Measurements from ENCODE around the gene DLGAP1. TPM values are rescaled to one million over a fixed set of nuclear protein-coding genes. Genes with fewer than 3 reads are reported as not detected.

Gene DLGAP1
- total RNA-seq, 1 experiment from 2014 or later = 0.07 TPM

DNA sequence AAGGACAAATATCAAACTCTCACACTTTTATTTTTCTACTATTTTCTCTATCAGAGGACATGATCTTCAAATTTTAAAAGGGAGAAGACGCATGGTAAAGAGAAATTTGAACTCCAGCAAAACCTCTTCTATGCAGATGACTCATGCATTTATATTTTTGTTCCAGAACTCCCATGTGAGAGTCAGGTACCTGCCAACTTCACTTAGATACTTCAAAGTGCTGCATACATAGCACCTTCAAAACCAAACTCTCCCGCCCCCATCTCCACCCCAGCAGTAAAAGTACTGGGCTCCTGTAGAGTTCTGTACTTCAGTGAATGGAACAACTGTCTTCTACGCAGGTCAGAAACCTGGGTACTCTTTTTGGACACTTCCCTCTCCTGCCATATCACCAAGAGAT is 606.8 kb downstream of the DLGAP1 start:
- H3K36me3 Mint-ChIP-seq (ENCODE audit: insufficient read depth, unreplicated experiment) = no peaks in the 10 kb centered on the region
- no peaks in the 10 kb centered on the region for H3K9me3 Mint-ChIP-seq (ENCODE audit: unreplicated experiment)
- no peaks in the 10 kb centered on the region for H3K36me3 ChIP-seq (ENCODE audit: control insufficient read depth, insufficient read depth, low read length)
- TF ChIP-seq, protein P1, sequence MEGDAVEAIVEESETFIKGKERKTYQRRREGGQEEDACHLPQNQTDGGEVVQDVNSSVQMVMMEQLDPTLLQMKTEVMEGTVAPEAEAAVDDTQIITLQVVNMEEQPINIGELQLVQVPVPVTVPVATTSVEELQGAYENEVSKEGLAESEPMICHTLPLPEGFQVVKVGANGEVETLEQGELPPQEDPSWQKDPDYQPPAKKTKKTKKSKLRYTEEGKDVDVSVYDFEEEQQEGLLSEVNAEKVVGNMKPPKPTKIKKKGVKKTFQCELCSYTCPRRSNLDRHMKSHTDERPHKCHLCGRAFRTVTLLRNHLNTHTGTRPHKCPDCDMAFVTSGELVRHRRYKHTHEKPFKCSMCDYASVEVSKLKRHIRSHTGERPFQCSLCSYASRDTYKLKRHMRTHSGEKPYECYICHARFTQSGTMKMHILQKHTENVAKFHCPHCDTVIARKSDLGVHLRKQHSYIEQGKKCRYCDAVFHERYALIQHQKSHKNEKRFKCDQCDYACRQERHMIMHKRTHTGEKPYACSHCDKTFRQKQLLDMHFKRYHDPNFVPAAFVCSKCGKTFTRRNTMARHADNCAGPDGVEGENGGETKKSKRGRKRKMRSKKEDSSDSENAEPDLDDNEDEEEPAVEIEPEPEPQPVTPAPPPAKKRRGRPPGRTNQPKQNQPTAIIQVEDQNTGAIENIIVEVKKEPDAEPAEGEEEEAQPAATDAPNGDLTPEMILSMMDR (IDR thresholded peaks at IDR 0.05; ENCODE audit: insufficient read depth in 1 of 2, low read depth in 1 of 2, low read length in 1 of 2, severe bottlenecking in 1 of 2, unreplicated experiment in 1 of 2) = no peak
- ChIA-PET CTCF (no interaction called here), POLR2A (no interaction called here)
- intact Hi-C loops (cut with micrococcal nuclease; ENCODE audit: unreplicated experiment) = no loop called here
- DNase-seq = no peak
- no peaks in the 10 kb centered on the region for H3K4me1 ChIP-seq
- H3K4me1 Mint-ChIP-seq (ENCODE audit: low read depth, unreplicated experiment) = peaks cover 4% of the 10 kb centered on the region
- no peak overlapping the region for H3K4me3 ChIP-seq (ENCODE audit: low read depth, low read length)
- H3K27ac Mint-ChIP-seq (ENCODE audit: unreplicated experiment) = no peak overlapping the region
- H3K4me3 Mint-ChIP-seq (ENCODE audit: unreplicated experiment) = no peak overlapping the region
- no peaks in the 10 kb centered on the region for H3K9me3 ChIP-seq
- no peaks in the 10 kb centered on the region for H3K27me3 ChIP-seq (replicated peaks; ENCODE audit: control insufficient read depth, insufficient read depth, low read length)
- peaks cover 4% of the 10 kb centered on the region for H3K27me3 Mint-ChIP-seq (ENCODE audit: insufficient read depth, unreplicated experiment)
- no TSS peak for BruUV-seq (replicated peaks)

DNA sequence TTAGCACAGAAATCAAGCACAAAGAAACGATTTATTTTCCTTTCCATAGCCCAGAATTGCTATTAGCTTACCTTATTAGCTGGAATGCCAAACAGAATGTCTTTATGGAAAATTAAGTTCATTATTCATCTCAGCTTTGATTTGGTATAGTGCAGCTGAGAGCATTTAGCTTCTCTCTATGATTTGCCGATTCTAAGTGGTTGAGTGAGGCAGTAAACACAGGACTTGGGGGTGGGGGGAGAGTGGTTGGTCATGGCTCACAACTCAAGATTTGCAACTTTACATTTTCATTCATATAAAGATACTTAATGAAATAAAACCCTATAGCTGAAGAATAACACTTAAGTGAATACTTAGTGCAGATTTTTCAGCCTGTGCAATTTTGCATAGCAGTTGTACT is 609.9 kb downstream of the DLGAP1 start:
- Histone ChIP-seq H3K9me3 (no peaks in the 10 kb centered on the region), H3K36me3 (ENCODE audit: control insufficient read depth, insufficient read depth, low read length) (no peaks in the 10 kb centered on the region), H3K4me1 (no peaks in the 10 kb centered on the region), H3K4me3 (ENCODE audit: low read depth, low read length) (no peak overlapping the region), H3K27me3 (replicated peaks; ENCODE audit: control insufficient read depth, insufficient read depth, low read length) (no peaks in the 10 kb centered on the region)
- no peak overlapping the region for H3K4me3 Mint-ChIP-seq (ENCODE audit: unreplicated experiment)
- no peaks in the 10 kb centered on the region for H3K9me3 Mint-ChIP-seq (ENCODE audit: unreplicated experiment)
- H3K4me1 Mint-ChIP-seq (ENCODE audit: low read depth, unreplicated experiment) = peaks cover 6% of the 10 kb centered on the region
- ChIA-PET POLR2A (no interaction called here), CTCF (interaction anchor here (0.6 to 0.9 kb wide), 2 partner anchors 74 to 154 kb away, joined by 3 read pairs; no protein-coding TSS in a partner anchor)
- intact Hi-C loops (cut with micrococcal nuclease; ENCODE audit: unreplicated experiment) = no loop called here
- no peak overlapping the region for H3K27ac Mint-ChIP-seq (ENCODE audit: unreplicated experiment)
- TF ChIP-seq, protein P1 (IDR thresholded peaks at IDR 0.05; ENCODE audit: insufficient read depth in 1 of 2, low read depth in 1 of 2, low read length in 1 of 2, severe bottlenecking in 1 of 2, unreplicated experiment in 1 of 2) = no peak
- no peak for DNase-seq
- no TSS peak for BruUV-seq (replicated peaks)
- no peaks in the 10 kb centered on the region for H3K36me3 Mint-ChIP-seq (ENCODE audit: insufficient read depth, unreplicated experiment)
- peaks cover 8% of the 10 kb centered on the region for H3K27me3 Mint-ChIP-seq (ENCODE audit: insufficient read depth, unreplicated experiment)

DNA sequence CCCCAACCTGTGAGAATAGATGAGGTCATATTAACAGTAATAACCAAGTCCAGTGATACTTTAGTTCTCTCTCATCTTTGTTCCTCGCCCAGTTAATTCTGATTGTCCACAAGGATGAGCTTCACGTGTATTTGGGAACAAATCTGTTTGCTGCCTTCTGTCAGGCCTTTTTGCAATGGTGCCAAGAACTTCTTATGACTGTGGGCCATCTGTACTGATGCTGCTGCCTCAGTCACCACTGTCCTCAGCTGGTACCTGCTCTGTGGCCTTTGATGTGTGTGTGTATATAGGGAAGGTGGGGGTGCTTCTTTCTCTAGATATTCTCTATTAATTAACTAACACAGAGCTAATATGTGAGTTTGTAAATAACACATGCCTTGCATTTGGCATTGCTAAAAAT is 612.3 kb downstream of the DLGAP1 start:
- DNase-seq = no peak
- CTCF ChIA-PET = interaction anchor here (0.9 to 1.1 kb wide), 2 partner anchors 15 to 72 kb away, joined by 4 to 7 read pairs; no protein-coding TSS in a partner anchor
- H3K9me3 ChIP-seq = no peaks in the 10 kb centered on the region
- BruUV-seq (replicated peaks) = no TSS peak
- no peaks in the 10 kb centered on the region for H3K4me1 ChIP-seq
- H3K36me3 ChIP-seq (ENCODE audit: control insufficient read depth, insufficient read depth, low read length) = no peaks in the 10 kb centered on the region
- H3K9me3 Mint-ChIP-seq (ENCODE audit: unreplicated experiment) = no peaks in the 10 kb centered on the region
- POLR2A ChIA-PET = no interaction called here
- peaks cover 6% of the 10 kb centered on the region for H3K4me1 Mint-ChIP-seq (ENCODE audit: low read depth, unreplicated experiment)
- H3K36me3 Mint-ChIP-seq (ENCODE audit: insufficient read depth, unreplicated experiment) = no peaks in the 10 kb centered on the region
- no peaks in the 10 kb centered on the region for H3K27me3 ChIP-seq (replicated peaks; ENCODE audit: control insufficient read depth, insufficient read depth, low read length)
- no peak overlapping the region for H3K27ac Mint-ChIP-seq (ENCODE audit: unreplicated experiment)
- intact Hi-C loops (cut with micrococcal nuclease; ENCODE audit: unreplicated experiment) = no loop called here
- TF ChIP-seq, protein P1 (IDR thresholded peaks at IDR 0.05; ENCODE audit: insufficient read depth in 1 of 2, low read depth in 1 of 2, low read length in 1 of 2, severe bottlenecking in 1 of 2, unreplicated experiment in 1 of 2) = no peak
- no peak overlapping the region for H3K4me3 Mint-ChIP-seq (ENCODE audit: unreplicated experiment)
- H3K4me3 ChIP-seq (ENCODE audit: low read depth, low read length) = no peak overlapping the region
- H3K27me3 Mint-ChIP-seq (ENCODE audit: insufficient read depth, unreplicated experiment) = peaks cover 11% of the 10 kb centered on the region

Measured in Caco-2 (cell line).